Measurements from ENCODE around the gene TNRC6A.
"Not testable (repeated sequence)": the region's sequence is repeated elsewhere in the genome, so short reads cannot be mapped to it uniquely, and the experiment has no call there.

Gene TNRC6A

DNA sequence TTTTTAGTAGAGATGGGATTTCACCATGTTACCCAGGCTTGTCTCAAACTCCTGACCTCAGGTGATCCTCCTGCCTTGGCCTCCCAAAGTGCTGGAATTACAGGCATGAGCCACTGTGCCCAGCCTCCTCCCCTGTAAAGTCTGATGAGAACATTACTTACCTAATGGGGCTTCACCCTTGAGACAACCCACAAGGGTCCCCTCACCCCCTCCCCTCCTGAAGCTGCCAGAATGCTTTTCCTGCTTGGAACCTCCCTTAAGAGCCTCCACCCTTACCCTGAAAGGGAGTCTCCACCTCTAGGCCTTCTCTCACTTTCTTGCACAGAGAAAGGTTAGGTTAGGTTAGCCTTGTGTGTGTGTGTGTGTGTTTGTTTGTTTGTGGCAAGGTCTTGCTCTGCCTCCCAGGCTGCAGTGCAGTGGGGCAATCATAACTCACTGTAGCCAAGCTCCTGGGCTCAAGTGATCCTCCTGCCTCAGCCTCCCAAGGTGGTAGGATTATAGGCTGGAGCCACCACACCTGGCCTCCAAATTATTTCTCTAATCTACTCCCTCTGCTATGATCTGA is 125.2 kb downstream of the TNRC6A start:
- Histone ChIP-seq H3K23ac (ENCODE audit: low read length) (no peak overlapping the region), H2AK5ac (ENCODE audit: low read length) (no peak overlapping the region), H3K79me2 (ENCODE audit: control insufficient read depth, insufficient read depth, low read length) (no peaks in the 10 kb centered on the region)

DNA sequence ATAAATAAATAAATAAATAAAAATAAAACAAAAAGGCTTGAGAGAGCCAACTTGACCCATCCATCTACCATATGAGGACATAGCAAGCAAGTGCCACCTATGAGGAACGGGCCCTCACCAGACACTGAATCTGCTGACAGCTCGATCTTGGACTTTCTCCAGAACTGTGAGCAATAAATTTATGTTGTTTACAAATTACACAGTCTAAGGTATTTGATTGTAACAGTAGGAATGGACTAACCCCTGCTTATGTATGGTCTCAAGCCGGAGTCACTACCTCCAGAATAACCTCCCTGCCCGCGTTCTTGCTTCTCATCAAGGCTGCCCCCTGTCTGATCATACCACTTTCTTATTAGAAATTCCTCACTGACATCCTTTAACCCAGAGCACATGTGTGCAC is 126.2 kb downstream of the TNRC6A start:
- H2BK120ac ChIP-seq (ENCODE audit: low read depth, low read length): no peak overlapping the region
- H3K4me2 ChIP-seq (ENCODE audit: low read length): no peak overlapping the region
- no peaks in the 10 kb centered on the region for H3K36me3 ChIP-seq (ENCODE audit: control insufficient read depth, insufficient read depth, low read length)
- no peak overlapping the region for H2BK15ac ChIP-seq (replicated peaks; ENCODE audit: low read depth)
- no peak overlapping the region for H3K4ac ChIP-seq (ENCODE audit: low read depth, low read length)
- H3K4me1 ChIP-seq (ENCODE audit: control insufficient read depth, low read depth, low read length): no peaks in the 10 kb centered on the region
- H3K9ac ChIP-seq (ENCODE audit: low read length): no peak overlapping the region
- no CpG with 5 or more reads among the region's 5 CpGs for WGBS (ENCODE audit: extremely low coverage, insufficient coverage, low lambda C conversion rate)
- DNase-seq: no peak
- H3K23ac ChIP-seq (ENCODE audit: low read length): no peak overlapping the region
- no peak overlapping the region for H2AK5ac ChIP-seq (ENCODE audit: low read length)
- H2BK5ac ChIP-seq (ENCODE audit: low read length): no peak overlapping the region
- H3K79me2 ChIP-seq (ENCODE audit: control insufficient read depth, insufficient read depth, low read length): no peaks in the 10 kb centered on the region
- no peak overlapping the region for H3K27ac ChIP-seq (ENCODE audit: low read depth, low read length)
- no peaks in the 10 kb centered on the region for H3K79me1 ChIP-seq (ENCODE audit: low read length)
- no peak overlapping the region for H4K5ac ChIP-seq (ENCODE audit: low read length)
- no peaks in the 10 kb centered on the region for H3K27me3 ChIP-seq (ENCODE audit: insufficient read depth, low read length, poor library complexity)
- H3K18ac ChIP-seq (ENCODE audit: low read length): no peak overlapping the region
- no peak overlapping the region for H4K8ac ChIP-seq (ENCODE audit: low read depth, low read length)
- H3K4me3 ChIP-seq (ENCODE audit: low read length): no peak overlapping the region
- no peak overlapping the region for H3K56ac ChIP-seq (ENCODE audit: low read length)

More for the DNA sequence above, 125.2 kb downstream of the TNRC6A start:
- no peak overlapping the region for H3K4me3 ChIP-seq (ENCODE audit: low read length)
- no peak overlapping the region for H3K56ac ChIP-seq (ENCODE audit: low read length)
- no peak overlapping the region for H4K8ac ChIP-seq (ENCODE audit: low read depth, low read length)
- H3K4me1 ChIP-seq (ENCODE audit: control insufficient read depth, low read depth, low read length): no peaks in the 10 kb centered on the region
- no peak overlapping the region for H2BK120ac ChIP-seq (ENCODE audit: low read depth, low read length)
- no peak overlapping the region for H3K4ac ChIP-seq (ENCODE audit: low read depth, low read length)
- H3K79me1 ChIP-seq (ENCODE audit: low read length): no peaks in the 10 kb centered on the region
- no peak overlapping the region for H2BK15ac ChIP-seq (replicated peaks; ENCODE audit: low read depth)
- H3K36me3 ChIP-seq (ENCODE audit: control insufficient read depth, insufficient read depth, low read length): no peaks in the 10 kb centered on the region
- H3K27me3 ChIP-seq (ENCODE audit: insufficient read depth, low read length, poor library complexity): no peaks in the 10 kb centered on the region
- H2BK5ac ChIP-seq (ENCODE audit: low read length): no peak overlapping the region
- H4K5ac ChIP-seq (ENCODE audit: low read length): no peak overlapping the region
- no peak overlapping the region for H3K27ac ChIP-seq (ENCODE audit: low read depth, low read length)
- no peak overlapping the region for H3K4me2 ChIP-seq (ENCODE audit: low read length)
- H3K9ac ChIP-seq (ENCODE audit: low read length): no peak overlapping the region
- no peak for DNase-seq
- H3K18ac ChIP-seq (ENCODE audit: low read length): no peak overlapping the region

DNA sequence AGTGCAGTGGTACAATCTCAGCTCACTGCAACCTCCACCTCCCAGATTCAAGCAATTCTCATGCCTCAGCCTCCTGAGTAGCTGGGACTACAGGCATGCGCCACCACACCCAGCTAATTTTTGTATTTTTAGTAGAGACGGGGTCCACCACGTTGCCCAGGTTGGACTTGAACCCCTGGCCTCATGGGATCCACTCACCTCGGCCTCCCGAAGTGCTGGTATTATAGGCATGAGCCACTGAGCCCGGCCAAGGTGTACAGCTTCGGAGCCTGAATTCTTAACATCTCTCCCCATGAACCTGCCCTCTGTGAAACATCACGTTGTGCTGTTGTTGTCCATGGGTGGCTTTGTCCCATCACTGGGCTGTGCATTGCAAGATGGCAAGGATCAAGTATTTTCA is 127.4 kb downstream of the TNRC6A start:
- not testable (repeated sequence) for H3K4ac ChIP-seq (ENCODE audit: low read depth, low read length); DNase-seq; H3K9ac ChIP-seq (ENCODE audit: low read length)

DNA sequence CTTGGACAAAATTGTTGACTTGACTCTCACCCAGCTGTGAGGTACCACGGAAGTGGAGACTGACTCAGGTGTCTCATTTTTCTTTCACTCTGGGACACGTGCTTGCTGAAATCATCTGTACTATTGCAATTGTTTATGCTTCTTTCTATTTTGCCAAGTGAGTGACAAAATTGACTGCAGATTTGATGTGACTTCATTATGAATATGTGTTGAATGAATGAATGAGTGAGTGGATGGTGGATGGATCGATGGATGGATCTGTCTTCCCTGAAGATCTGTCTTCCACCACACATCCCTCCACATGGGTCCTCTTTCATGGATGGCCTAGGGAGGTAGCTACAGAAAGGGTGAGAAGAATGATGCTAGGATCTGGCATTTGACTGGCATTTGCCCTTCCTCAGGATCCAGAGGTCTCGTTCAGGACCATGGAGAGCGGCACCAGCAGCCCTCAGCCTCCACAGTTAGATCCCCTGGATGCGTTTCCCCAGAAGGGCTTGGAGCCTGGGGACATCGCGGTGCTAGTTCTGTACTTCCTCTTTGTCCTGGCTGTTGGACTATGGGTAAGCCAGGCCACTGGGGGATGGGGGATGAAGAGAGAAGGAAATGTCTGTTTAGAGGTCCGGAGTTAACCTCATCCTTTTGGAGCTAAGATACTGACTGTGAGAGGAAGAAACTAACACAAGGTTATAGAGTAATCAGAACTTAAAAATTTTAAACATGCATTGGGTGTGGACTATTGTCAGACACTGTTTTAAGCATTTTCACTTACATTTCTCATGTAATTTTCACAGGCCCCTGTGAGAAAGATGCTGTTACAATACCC is 129.0 kb downstream of the TNRC6A start:
- Histone ChIP-seq H3K4me3 (ENCODE audit: low read length) (no peak overlapping the region), H3K9ac (ENCODE audit: low read length) (no peak overlapping the region), H3K4me2 (ENCODE audit: low read length) (no peak overlapping the region), H2BK15ac (replicated peaks; ENCODE audit: low read depth) (no peak overlapping the region), H3K23ac (ENCODE audit: low read length) (no peak overlapping the region), H3K27me3 (ENCODE audit: insufficient read depth, low read length, poor library complexity) (no peaks in the 10 kb centered on the region), H3K4me1 (ENCODE audit: control insufficient read depth, low read depth, low read length) (no peaks in the 10 kb centered on the region), H3K79me1 (ENCODE audit: low read length) (no peaks in the 10 kb centered on the region), H3K56ac (ENCODE audit: low read length) (no peak overlapping the region), H4K5ac (ENCODE audit: low read length) (no peak overlapping the region), H2BK5ac (ENCODE audit: low read length) (no peak overlapping the region), H2AK5ac (ENCODE audit: low read length) (no peak overlapping the region), H3K36me3 (ENCODE audit: control insufficient read depth, insufficient read depth, low read length) (no peaks in the 10 kb centered on the region), H3K4ac (ENCODE audit: low read depth, low read length) (no peak overlapping the region), H3K79me2 (ENCODE audit: control insufficient read depth, insufficient read depth, low read length) (no peaks in the 10 kb centered on the region), H4K8ac (ENCODE audit: low read depth, low read length) (no peak overlapping the region), H3K18ac (ENCODE audit: low read length) (no peak overlapping the region), H2BK120ac (ENCODE audit: low read depth, low read length) (no peak overlapping the region), H3K27ac (ENCODE audit: low read depth, low read length) (no peak overlapping the region)
- DNase-seq: peak; percentile 69
- WGBS (ENCODE audit: extremely low coverage, insufficient coverage, low lambda C conversion rate): no CpG with 5 or more reads among the region's 9 CpGs

More for the DNA sequence above, 127.4 kb downstream of the TNRC6A start:
- not testable (repeated sequence) for H3K79me1 ChIP-seq (ENCODE audit: low read length); H2BK120ac ChIP-seq (ENCODE audit: low read depth, low read length); H4K8ac ChIP-seq (ENCODE audit: low read depth, low read length); H2BK5ac ChIP-seq (ENCODE audit: low read length); H3K4me2 ChIP-seq (ENCODE audit: low read length); H3K4me3 ChIP-seq (ENCODE audit: low read length); H3K27ac ChIP-seq (ENCODE audit: low read depth, low read length); H2BK15ac ChIP-seq (replicated peaks; ENCODE audit: low read depth); H4K5ac ChIP-seq (ENCODE audit: low read length); H3K4me1 ChIP-seq (ENCODE audit: control insufficient read depth, low read depth, low read length); H3K79me2 ChIP-seq (ENCODE audit: control insufficient read depth, insufficient read depth, low read length); H3K27me3 ChIP-seq (ENCODE audit: insufficient read depth, low read length, poor library complexity); H3K23ac ChIP-seq (ENCODE audit: low read length); H3K56ac ChIP-seq (ENCODE audit: low read length); H2AK5ac ChIP-seq (ENCODE audit: low read length); H3K36me3 ChIP-seq (ENCODE audit: control insufficient read depth, insufficient read depth, low read length); H3K18ac ChIP-seq (ENCODE audit: low read length)
- no CpG with 5 or more reads among the region's 8 CpGs for WGBS (ENCODE audit: extremely low coverage, insufficient coverage, low lambda C conversion rate)

DNA sequence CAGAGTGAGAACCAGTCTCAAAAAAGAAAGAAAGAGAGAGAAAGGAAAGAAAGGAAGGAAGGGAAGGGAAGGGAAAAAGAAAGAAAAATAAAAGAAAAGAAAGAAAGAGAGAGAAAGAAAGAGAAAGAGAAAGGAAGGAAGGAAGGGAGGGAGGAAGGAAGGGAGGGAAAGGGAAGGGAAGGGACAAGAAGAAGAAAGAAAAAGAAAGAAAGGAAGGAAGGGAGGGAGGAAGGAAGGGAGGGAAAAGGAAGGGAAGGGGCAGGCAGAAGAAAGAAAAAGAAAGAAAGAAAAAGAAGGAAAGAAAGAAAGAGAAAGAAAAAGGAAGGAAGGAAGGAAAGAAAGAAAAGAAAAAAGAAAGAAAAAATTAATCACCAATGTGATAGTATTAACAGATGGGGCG is 132.0 kb downstream of the TNRC6A start:
- Histone ChIP-seq H3K27ac (ENCODE audit: low read depth, low read length) (no peak overlapping the region), H3K4me1 (ENCODE audit: control insufficient read depth, low read depth, low read length) (no peaks in the 10 kb centered on the region), H4K8ac (ENCODE audit: low read depth, low read length) (no peak overlapping the region), H4K5ac (ENCODE audit: low read length) (no peak overlapping the region), H3K23ac (ENCODE audit: low read length) (no peak overlapping the region), H3K79me1 (ENCODE audit: low read length) (no peaks in the 10 kb centered on the region), H3K4ac (ENCODE audit: low read depth, low read length) (no peak overlapping the region), H3K18ac (ENCODE audit: low read length) (no peak overlapping the region), H3K4me3 (ENCODE audit: low read length) (no peak overlapping the region), H3K27me3 (ENCODE audit: insufficient read depth, low read length, poor library complexity) (no peaks in the 10 kb centered on the region), H2AK5ac (ENCODE audit: low read length) (no peak overlapping the region), H2BK5ac (ENCODE audit: low read length) (no peak overlapping the region), H2BK120ac (ENCODE audit: low read depth, low read length) (no peak overlapping the region), H3K56ac (ENCODE audit: low read length) (no peak overlapping the region), H2BK15ac (replicated peaks; ENCODE audit: low read depth) (no peak overlapping the region), H3K79me2 (ENCODE audit: control insufficient read depth, insufficient read depth, low read length) (no peaks in the 10 kb centered on the region), H3K9ac (ENCODE audit: low read length) (no peak overlapping the region), H3K36me3 (ENCODE audit: control insufficient read depth, insufficient read depth, low read length) (no peaks in the 10 kb centered on the region), H3K4me2 (ENCODE audit: low read length) (no peak overlapping the region)
- WGBS (ENCODE audit: extremely low coverage, insufficient coverage, low lambda C conversion rate): no CpG with 5 or more reads among the region's 1 CpG
- DNase-seq: no peak
